ENCODE measurements around the gene ST3GAL4.
"Not testable (repeated sequence)": the region's sequence is repeated elsewhere in the genome, so short reads cannot be mapped to it uniquely, and the experiment has no call there.

Gene ST3GAL4

GRCh38 chr11:126378763-126379162, 23.3 kb downstream of the ST3GAL4 start:
- no peak overlapping the region for H3K4me3 ChIP-seq (ENCODE audit: low read depth, low read length)
- TF ChIP-seq CTCF (conservative IDR thresholded peaks at IDR 0.05; ENCODE audit: low read depth, low read length), result no peak
- DNase-seq (ENCODE audit: low read depth), result peak; percentile 89

DNA sequence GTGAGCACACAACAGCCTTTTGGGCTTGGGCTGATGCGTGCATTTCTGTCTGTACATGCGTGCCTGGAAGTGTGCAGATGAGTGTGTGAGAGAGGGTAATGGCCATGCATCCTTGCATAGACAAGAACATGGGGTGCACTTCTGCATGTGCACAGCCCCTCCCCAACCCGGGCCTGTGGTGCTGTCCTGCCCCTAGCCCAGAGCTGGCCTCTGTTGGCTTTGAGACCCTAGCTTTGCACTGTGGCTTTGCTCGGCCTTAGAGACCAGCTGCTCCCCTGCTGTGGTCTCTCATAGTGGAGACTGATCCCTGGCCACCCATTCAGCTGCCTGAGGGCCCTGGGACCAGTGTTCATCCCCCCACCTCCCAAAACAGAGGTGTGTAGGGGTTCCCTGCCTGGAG, 25.4 kb downstream of the ST3GAL4 start:
- TF ChIP-seq CTCF (conservative IDR thresholded peaks at IDR 0.05; ENCODE audit: low read depth, low read length), result no peak
- H3K4me3 ChIP-seq (ENCODE audit: low read depth, low read length), result no peak overlapping the region
- DNase-seq (ENCODE audit: low read depth), result no peak

DNA sequence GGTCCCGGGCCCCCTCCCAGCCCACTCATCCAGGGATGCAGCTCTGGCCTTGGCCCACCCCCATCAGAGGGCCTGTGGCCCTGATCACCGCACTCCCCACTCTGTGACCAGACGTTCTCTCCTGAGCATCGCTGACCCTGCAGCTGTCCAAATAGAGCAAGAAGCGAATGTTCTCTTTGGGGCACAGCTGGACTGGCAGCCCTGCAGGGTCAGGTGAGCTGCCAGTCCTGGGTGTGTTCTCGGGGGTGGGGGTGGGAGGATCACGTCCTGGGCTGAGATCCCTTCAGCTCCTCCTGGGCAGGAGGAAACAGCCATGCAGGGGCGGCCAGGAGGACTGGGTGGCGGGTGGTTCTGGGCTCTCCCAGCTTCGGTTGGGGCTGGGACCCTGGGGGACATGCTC, 26.5 kb downstream of the ST3GAL4 start:
- DNase-seq (ENCODE audit: low read depth); H3K4me3 ChIP-seq (ENCODE audit: low read depth, low read length): not testable (repeated sequence)

DNA sequence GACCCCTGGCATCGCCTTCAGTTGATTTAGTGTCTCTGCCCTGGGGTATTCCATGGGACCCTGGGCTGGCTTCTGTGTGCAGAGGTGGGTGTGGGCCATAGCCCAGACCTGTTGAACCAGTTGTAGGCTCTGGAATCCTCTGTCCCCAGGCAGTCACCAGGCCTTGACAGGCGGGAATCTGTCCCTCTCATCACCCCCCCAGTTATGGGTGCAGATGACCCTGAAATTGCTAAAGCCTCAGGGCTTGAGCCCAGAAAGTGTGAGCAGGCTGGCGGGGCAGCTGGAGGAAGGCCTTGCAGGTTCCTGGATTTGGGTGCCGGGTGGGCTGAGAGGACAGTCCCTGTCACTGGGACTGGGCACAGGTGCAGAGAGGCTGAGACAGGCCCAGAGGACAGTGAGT, 27.2 kb downstream of the ST3GAL4 start:
- not testable (repeated sequence) for H3K4me3 ChIP-seq (ENCODE audit: low read depth, low read length)

DNA sequence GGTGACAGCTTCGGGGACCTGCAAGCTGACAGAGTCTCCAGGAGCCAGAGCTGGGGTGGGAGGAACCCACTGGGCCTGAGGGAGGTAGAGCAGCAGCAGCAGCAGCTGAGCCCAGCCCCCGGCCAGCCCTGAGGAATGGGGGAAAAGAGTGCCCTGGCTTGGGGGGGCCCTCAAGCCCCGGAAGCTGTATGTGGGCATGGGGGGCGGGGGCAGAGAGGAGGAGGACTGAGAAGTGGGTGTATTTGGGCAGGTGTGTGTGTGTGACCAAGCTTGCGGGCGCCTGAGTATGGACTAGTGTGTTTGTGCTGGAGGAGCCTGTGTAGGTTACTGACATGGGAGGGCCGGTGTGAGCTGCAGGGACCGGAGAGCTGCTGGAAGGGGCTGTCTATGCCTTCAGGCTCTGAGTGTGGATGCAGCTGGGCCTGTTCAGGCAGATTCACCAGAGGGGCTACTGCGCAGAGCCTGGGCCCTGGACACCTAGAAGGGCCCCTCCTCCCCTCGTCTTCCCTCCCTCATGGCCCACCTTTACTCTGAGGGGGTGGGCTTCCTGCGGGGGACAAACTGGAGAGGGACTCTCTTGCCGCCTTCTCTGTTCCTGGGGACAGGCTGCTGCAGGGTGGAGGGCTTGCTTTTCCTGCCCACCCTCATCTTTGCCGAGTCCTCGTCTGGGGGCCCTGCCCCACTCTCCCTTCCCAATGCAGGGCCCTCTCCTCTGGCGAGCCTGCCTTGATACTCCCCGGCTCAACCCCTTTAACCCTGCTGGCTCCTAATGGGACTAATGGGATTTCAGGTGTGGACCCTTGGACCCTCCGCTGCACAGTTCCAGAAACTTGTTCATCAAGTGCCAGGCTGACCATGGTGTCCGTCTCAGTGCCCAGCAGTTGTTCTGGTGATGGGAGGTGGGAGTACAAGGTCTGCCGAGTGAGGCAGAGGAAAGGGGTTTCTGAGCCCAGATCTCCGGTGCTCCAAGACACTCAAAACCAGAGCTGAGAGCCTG, 28.2 kb downstream of the ST3GAL4 start:
- no peak for TF ChIP-seq CTCF (conservative IDR thresholded peaks at IDR 0.05; ENCODE audit: low read depth, low read length)
- DNase-seq (ENCODE audit: low read depth), result no peak
- no peak overlapping the region for H3K4me3 ChIP-seq (ENCODE audit: low read depth, low read length)

More for the DNA sequence above, 27.2 kb downstream of the ST3GAL4 start:
- not testable (repeated sequence) for DNase-seq (ENCODE audit: low read depth)

DNA sequence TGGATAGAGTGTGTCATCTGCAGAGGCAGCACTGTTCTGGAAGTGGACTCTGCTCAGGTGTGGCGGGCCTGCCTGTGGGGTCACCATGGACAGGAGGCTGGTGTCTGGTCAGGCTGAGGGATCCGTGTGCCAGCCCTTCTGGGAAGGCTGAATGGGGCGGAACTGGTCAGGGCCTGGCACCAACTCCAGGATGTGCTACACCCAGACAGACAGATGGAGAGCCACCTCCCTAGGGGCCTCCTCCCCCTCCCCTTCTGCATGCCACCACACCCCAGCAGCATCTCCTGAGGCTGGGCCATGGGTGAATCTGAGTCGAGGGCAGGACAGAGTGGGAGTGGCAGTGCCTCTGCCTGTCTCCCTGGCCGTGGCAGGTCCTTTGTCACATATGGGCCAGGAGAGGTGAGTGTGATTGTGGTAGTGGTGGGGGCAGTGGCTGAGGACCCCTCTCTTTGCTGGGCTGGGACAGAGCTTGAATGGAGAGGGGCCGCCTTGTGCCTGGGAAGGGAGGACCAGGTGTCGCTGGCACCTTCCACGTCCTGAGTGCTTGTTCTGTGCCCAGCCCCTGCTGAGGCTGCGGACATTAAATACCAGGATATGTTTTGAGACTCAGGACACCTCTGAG, 29.1 kb downstream of the ST3GAL4 start:
- H3K4me3 ChIP-seq (ENCODE audit: low read depth, low read length), result no peak overlapping the region
- DNase-seq (ENCODE audit: low read depth), result no peak
- no peak for TF ChIP-seq CTCF (conservative IDR thresholded peaks at IDR 0.05; ENCODE audit: low read depth, low read length)

GRCh38 chr11:126385991-126386728, 30.7 kb downstream of the ST3GAL4 start:
- DNase-seq (ENCODE audit: low read depth), result no peak
- no peak for TF ChIP-seq CTCF (conservative IDR thresholded peaks at IDR 0.05; ENCODE audit: low read depth, low read length)
- H3K4me3 ChIP-seq (ENCODE audit: low read depth, low read length), result no peak overlapping the region

DNA sequence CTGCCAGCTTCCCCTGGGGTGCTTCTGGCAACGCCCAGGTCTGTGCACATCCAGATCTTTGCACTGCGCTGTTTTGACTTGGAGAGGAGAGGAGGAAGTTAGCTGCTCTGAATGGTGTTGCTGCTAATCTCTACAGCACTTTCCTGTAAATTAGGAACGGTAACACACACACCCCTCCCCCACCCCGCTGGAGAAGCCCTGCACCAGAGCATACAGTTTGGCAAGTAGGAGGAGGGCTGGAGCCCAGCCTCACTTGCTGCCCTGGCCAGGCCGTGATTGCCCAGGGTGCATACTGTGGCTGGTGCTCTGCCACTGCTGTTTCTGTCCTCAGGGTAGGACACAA, 31.2 kb downstream of the ST3GAL4 start:
- H3K4me3 ChIP-seq (ENCODE audit: low read depth, low read length); DNase-seq (ENCODE audit: low read depth): not testable (repeated sequence)
